ENCODE measurements around the gene PEX13.

GRCh38 chr2:61090386-61090921 lies 72.9 kb downstream of the PEX13 start:
- TF ChIP-seq SRF (IDR thresholded peaks at IDR 0.05; ENCODE audit: low read depth) (no peak), CTCF (IDR thresholded peaks at IDR 0.05 in 2 of 3, conservative IDR thresholded peaks at IDR 0.05 in 1 of 3; ENCODE audit: borderline replicate concordance in 1 of 3, insufficient read depth in 1 of 3, low read depth in 2 of 3, low read length in 2 of 3) (no peak), ELF1 (IDR thresholded peaks at IDR 0.05; ENCODE audit: borderline replicate concordance, low read depth) (no peak), YY1 (IDR thresholded peaks at IDR 0.05; ENCODE audit: extremely low read depth, insufficient replicate concordance, low read depth, low read length) (no peak), POLR2A (IDR thresholded peaks at IDR 0.05; ENCODE audit: borderline replicate concordance, extremely low read depth, insufficient read depth, insufficient read length) (no peak), REST (IDR thresholded peaks at IDR 0.05; ENCODE audit: low read depth) (no peak)

All from HCT116 (cell line).